D721Med (cell line): ENCODE results near the gene RAD54L.

Experiments used
- DNase-seq: peaks from one replicate; pipeline ENCODE4 v3.0.0; 2011; ENCODE audit warnings: low spot score; ENCODE audit not compliant: insufficient read length
- FAIRE-seq: peaks from 2 replicates; lab custom pipeline; 2011; peaks lifted over from hg19 to GRCh38; lab: Jason Lieb, UNC
- CTCF ChIP-seq: IDR thresholded peaks from 2 replicates; pipeline ENCODE4 v1.5.1; 2012; ENCODE audit warnings: mild to moderate bottlenecking, control low read depth; ENCODE audit not compliant: insufficient read depth; ENCODE audit errors: missing control alignments

The RAD54L gene

GRCh38 chr1:46205791-46206190, 41.8 kb upstream of the RAD54L start:
- no peak for DNase-seq
- FAIRE-seq, result no peak
- no peak for TF ChIP-seq CTCF

- no peak for TF ChIP-seq CTCF
- FAIRE-seq (no peak), DNase-seq (no peak)
Measured at GRCh38 chr1:46206399-46206798, 41.2 kb upstream of the RAD54L start.

GRCh38 chr1:46210561-46210960, 37.0 kb upstream of the RAD54L start:
- TF ChIP-seq CTCF, result no peak
- FAIRE-seq (no peak), DNase-seq (no peak)

GRCh38 chr1:46211051-46211450, 36.5 kb upstream of the RAD54L start:
- FAIRE-seq (no peak), DNase-seq (no peak)
- no peak for TF ChIP-seq CTCF

GRCh38 chr1:46215504-46215903, 32.1 kb upstream of the RAD54L start:
- no peak for TF ChIP-seq CTCF
- no peak for FAIRE-seq

GRCh38 chr1:46218443-46218842, 29.1 kb upstream of the RAD54L start:
- no peak for FAIRE-seq
- DNase-seq, result no peak
- no peak for TF ChIP-seq CTCF

More at GRCh38 chr1:46215504-46215903, 32.1 kb upstream of the RAD54L start:
- no peak for DNase-seq

GRCh38 chr1:46219551-46220520, 27.7 kb upstream of the RAD54L start:
- FAIRE-seq (no peak), DNase-seq (no peak)
- no peak for TF ChIP-seq CTCF
